ENCODE results near the gene SGPP2. TPM values are rescaled to one million over a fixed set of nuclear protein-coding genes. Genes with fewer than 3 reads are reported as not detected.

SGPP2 gene
- total and polyA plus RNA-seq, 2 experiments from 2014 or later: 0.08 TPM; not detected in 1

DNA sequence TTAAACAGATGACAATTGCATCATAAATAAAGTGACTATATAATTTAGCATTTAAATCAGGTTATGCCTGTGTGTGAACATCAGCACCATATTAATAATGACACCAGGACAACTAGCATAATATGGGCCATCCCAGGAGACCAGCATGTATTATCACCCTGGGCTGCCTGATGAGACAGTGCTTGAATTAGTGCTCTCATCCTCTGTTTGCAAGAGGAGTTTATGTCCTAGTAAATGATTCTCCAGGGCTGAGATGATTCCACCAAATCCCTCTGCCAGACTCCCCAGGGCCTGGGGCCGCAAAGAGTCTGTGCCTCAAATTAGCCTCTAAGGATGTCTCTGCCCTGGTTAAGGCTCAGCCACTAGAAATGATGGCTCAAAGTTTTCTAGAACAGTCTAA is 97.7 kb downstream of the SGPP2 start (continued):
- TF ChIP-seq, protein P1, sequence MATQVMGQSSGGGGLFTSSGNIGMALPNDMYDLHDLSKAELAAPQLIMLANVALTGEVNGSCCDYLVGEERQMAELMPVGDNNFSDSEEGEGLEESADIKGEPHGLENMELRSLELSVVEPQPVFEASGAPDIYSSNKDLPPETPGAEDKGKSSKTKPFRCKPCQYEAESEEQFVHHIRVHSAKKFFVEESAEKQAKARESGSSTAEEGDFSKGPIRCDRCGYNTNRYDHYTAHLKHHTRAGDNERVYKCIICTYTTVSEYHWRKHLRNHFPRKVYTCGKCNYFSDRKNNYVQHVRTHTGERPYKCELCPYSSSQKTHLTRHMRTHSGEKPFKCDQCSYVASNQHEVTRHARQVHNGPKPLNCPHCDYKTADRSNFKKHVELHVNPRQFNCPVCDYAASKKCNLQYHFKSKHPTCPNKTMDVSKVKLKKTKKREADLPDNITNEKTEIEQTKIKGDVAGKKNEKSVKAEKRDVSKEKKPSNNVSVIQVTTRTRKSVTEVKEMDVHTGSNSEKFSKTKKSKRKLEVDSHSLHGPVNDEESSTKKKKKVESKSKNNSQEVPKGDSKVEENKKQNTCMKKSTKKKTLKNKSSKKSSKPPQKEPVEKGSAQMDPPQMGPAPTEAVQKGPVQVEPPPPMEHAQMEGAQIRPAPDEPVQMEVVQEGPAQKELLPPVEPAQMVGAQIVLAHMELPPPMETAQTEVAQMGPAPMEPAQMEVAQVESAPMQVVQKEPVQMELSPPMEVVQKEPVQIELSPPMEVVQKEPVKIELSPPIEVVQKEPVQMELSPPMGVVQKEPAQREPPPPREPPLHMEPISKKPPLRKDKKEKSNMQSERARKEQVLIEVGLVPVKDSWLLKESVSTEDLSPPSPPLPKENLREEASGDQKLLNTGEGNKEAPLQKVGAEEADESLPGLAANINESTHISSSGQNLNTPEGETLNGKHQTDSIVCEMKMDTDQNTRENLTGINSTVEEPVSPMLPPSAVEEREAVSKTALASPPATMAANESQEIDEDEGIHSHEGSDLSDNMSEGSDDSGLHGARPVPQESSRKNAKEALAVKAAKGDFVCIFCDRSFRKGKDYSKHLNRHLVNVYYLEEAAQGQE (IDR thresholded peaks at IDR 0.05; ENCODE audit: unreplicated experiment): no peak
- TF ChIP-seq, protein P2, sequence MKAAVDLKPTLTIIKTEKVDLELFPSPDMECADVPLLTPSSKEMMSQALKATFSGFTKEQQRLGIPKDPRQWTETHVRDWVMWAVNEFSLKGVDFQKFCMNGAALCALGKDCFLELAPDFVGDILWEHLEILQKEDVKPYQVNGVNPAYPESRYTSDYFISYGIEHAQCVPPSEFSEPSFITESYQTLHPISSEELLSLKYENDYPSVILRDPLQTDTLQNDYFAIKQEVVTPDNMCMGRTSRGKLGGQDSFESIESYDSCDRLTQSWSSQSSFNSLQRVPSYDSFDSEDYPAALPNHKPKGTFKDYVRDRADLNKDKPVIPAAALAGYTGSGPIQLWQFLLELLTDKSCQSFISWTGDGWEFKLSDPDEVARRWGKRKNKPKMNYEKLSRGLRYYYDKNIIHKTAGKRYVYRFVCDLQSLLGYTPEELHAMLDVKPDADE (IDR thresholded peaks at IDR 0.05): no peak
- TF ChIP-seq NANOG (IDR thresholded peaks at IDR 0.05; ENCODE audit: borderline replicate concordance): no peak
- no peak for TF ChIP-seq JUNB (IDR thresholded peaks at IDR 0.05; ENCODE audit: unreplicated experiment)
- TF ChIP-seq EZH2phosphoT487 (IDR thresholded peaks at IDR 0.05; ENCODE audit: unreplicated experiment): no peak
- no peak for TF ChIP-seq POLR2AphosphoS5 (IDR thresholded peaks at IDR 0.05; ENCODE audit: low read depth)
- no peak for TF ChIP-seq ZNF114 (CRISPR knock-in tag; IDR thresholded peaks at IDR 0.05)

DNA sequence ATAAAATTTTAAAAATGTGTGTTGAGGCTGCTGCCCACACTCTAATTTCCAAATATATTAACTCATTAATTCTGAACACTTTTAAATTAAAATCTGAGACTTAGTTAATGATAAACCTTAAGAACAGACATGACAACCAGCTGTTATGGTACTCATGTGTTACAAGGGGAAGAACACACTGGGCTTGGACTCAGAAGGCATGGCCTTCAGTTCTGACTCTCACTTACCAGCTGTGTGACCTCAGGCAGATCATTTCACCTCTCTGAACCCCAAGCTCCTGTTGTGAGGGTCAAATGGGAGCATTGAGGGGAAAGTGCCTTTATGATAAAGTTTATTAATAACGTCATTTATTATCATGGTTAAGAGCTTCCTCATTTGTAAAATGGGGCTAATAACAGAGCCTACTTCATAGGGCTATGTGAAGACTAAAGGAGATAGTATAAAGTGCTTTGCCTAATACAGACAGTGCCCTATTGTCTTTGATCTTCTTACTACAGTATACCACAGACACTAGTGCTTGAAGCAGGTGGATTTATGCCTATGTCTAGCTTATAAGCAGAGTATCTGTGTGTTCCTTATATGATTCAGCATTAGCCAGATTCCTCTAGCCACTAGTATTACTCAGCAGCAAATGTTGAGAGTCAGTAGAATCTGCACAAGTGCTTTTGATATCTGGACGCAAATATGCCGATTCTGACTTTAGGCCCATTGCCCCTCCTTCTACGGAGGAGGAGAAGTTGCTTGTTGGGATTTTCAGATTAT is 99.6 kb downstream of the SGPP2 start:
- H3K4me1 ChIP-seq (ENCODE audit: insufficient read depth): no peaks in the 10 kb centered on the region
- no peaks in the 10 kb centered on the region for H3K36me3 ChIP-seq (ENCODE audit: insufficient read depth)
- H4K20me1 ChIP-seq (replicated peaks; ENCODE audit: insufficient read depth): no peaks in the 10 kb centered on the region
- no peaks in the 10 kb centered on the region for H3K9me2 ChIP-seq (ENCODE audit: insufficient read depth)
- no peak for ATAC-seq
- H3K4me2 ChIP-seq: no peak overlapping the region
- TF ChIP-seq, protein P3, sequence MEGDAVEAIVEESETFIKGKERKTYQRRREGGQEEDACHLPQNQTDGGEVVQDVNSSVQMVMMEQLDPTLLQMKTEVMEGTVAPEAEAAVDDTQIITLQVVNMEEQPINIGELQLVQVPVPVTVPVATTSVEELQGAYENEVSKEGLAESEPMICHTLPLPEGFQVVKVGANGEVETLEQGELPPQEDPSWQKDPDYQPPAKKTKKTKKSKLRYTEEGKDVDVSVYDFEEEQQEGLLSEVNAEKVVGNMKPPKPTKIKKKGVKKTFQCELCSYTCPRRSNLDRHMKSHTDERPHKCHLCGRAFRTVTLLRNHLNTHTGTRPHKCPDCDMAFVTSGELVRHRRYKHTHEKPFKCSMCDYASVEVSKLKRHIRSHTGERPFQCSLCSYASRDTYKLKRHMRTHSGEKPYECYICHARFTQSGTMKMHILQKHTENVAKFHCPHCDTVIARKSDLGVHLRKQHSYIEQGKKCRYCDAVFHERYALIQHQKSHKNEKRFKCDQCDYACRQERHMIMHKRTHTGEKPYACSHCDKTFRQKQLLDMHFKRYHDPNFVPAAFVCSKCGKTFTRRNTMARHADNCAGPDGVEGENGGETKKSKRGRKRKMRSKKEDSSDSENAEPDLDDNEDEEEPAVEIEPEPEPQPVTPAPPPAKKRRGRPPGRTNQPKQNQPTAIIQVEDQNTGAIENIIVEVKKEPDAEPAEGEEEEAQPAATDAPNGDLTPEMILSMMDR (conservative IDR thresholded peaks at IDR 0.05; ENCODE audit: low read depth in 2 of 2): no peak
- TF ChIP-seq POLR2AphosphoS5 (IDR thresholded peaks at IDR 0.05; ENCODE audit: low read depth) (no peak), JUNB (IDR thresholded peaks at IDR 0.05; ENCODE audit: unreplicated experiment) (no peak)
- TF ChIP-seq, protein P2 (IDR thresholded peaks at IDR 0.05): no peak
- Mint-ChIP-seq H3K36me3 (ENCODE audit: low read depth) (no peaks in the 10 kb centered on the region), H3K27ac (no peak overlapping the region), H3K4me1 (no peaks in the 10 kb centered on the region; the same call in 1 of the 3 replicates), H3K27me3 (ENCODE audit: insufficient read depth, low read depth, poor library complexity) (peaks cover 2% of the 10 kb centered on the region), H3K4me3 (no peak overlapping the region), H3K9me3 (no peaks in the 10 kb centered on the region)
- H3K79me2 ChIP-seq (replicated peaks; ENCODE audit: insufficient read depth): no peaks in the 10 kb centered on the region
- no peak for DNase-seq (ENCODE audit: low spot score)
- H2AFZ ChIP-seq: no peak overlapping the region
- H3F3A ChIP-seq (replicated peaks; ENCODE audit: low read depth): no peaks in the 10 kb centered on the region
- H3K27me3 ChIP-seq (ENCODE audit: insufficient read depth): no peaks in the 10 kb centered on the region
- H3K27ac ChIP-seq (ENCODE audit: low read depth): no peak overlapping the region
- no peak overlapping the region for H3K4me3 ChIP-seq
